GM03348 (cell line): Measurements from ENCODE around the gene HERC2.
A peak's percentile ranks its signal among the peaks of the same experiment; 100 is the strongest.
"Not testable (repeated sequence)": the region's sequence is repeated elsewhere in the genome, so short reads cannot be mapped to it uniquely, and the experiment has no call there.

ENCODE experiments used
- DNase-seq: peaks from one replicate; pipeline ENCODE4 v3.0.0; 2012; ENCODE audit warnings: low spot score

HERC2 gene

GRCh38 chr15:28182216-28182615 lies 139.8 kb downstream of the HERC2 start:
- no peak for DNase-seq

GRCh38 chr15:28181366-28181765 lies 140.6 kb downstream of the HERC2 start:
- no peak for DNase-seq

GRCh38 chr15:28179270-28179669 lies 142.7 kb downstream of the HERC2 start:
- DNase-seq, result no peak

GRCh38 chr15:28178727-28179126 lies 143.3 kb downstream of the HERC2 start:
- DNase-seq, result no peak

- no peak for DNase-seq
Measured at GRCh38 chr15:28178290-28178689, 143.7 kb downstream of the HERC2 start.

- DNase-seq, result no peak
Measured at GRCh38 chr15:28169366-28169765, 152.6 kb downstream of the HERC2 start.

- DNase-seq, result not testable (repeated sequence)
Measured at GRCh38 chr15:28168405-28169121, 153.4 kb downstream of the HERC2 start.

GRCh38 chr15:28167042-28167441 lies 154.9 kb downstream of the HERC2 start:
- DNase-seq, result no peak

GRCh38 chr15:28165791-28166190 lies 156.2 kb downstream of the HERC2 start:
- DNase-seq, result no peak

GRCh38 chr15:28164876-28165275 lies 157.1 kb downstream of the HERC2 start:
- no peak for DNase-seq

- no peak for DNase-seq
Measured at GRCh38 chr15:28154283-28154682, 167.7 kb downstream of the HERC2 start.

- DNase-seq, result no peak
Measured at GRCh38 chr15:28153492-28154119, 168.4 kb downstream of the HERC2 start.

GRCh38 chr15:28152538-28152923 lies 169.4 kb downstream of the HERC2 start:
- not testable (repeated sequence) for DNase-seq

- not testable (repeated sequence) for DNase-seq
Measured at GRCh38 chr15:28151864-28152537, 170.0 kb downstream of the HERC2 start.

- DNase-seq, result no peak
Measured at GRCh38 chr15:28147801-28148200, 174.2 kb downstream of the HERC2 start.

- DNase-seq, result not testable (repeated sequence)
Measured at GRCh38 chr15:28145419-28145818, 176.6 kb downstream of the HERC2 start.

GRCh38 chr15:28140062-28140461 lies 181.9 kb downstream of the HERC2 start:
- no peak for DNase-seq

GRCh38 chr15:28137408-28138039 lies 184.5 kb downstream of the HERC2 start:
- not testable (repeated sequence) for DNase-seq

GRCh38 chr15:28136236-28136904 lies 185.6 kb downstream of the HERC2 start:
- DNase-seq, result not testable (repeated sequence)

GRCh38 chr15:28133281-28133680 lies 188.7 kb downstream of the HERC2 start:
- peak; percentile 30 for DNase-seq

GRCh38 chr15:28132524-28133275 lies 189.3 kb downstream of the HERC2 start:
- peak; percentile 69 for DNase-seq
